Tracheal epithelial cell (primary cell): ENCODE results near the gene DDI1. TPM values are rescaled to one million over a fixed set of nuclear protein-coding genes. Genes with fewer than 3 reads are reported as not detected.

Source experiments
- total RNA-seq: library from RNA; depleted of rRNA; stranded (reverse); fragments of >200 nt; gene quantifications from 2 replicates; pipeline ENCODE4 v1.2.1, GENCODE V29; 2014

The DDI1 gene
- total RNA-seq = not detected in 2 replicates

DNA sequence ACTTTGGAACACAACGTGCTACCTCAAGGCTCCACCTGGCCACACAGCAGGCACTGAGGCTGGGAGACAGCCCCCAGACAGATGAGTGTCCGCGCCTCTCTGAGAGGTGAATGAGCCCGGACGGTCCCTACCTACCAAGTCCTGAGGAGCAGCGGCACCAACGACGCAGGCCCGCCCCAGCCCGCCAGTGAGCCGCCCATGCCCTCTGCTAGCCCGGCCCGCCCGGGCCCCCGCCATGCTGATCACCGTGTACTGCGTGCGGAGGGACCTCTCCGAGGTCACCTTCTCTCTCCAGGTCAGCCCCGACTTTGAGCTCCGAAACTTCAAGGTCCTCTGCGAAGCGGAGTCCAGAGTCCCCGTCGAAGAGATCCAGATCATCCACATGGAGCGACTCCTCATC lies at the start of gene DDI1:
TSS of gene DDI1 (plus strand) at position 53 of the 400 bp plus-strand sequence. CDS start at position 236, 183 bp downstream.

Other genes with a start within 250 kb of the DDI1 start
- under 0.01 and 0.48 TPM in 2 replicates for gene PDGFD, start 127.5 kb downstream of the DDI1 start, total RNA-seq